HG02885 (cell line): ENCODE measurements around the gene ZNF512B.
"Not testable (repeated sequence)": the region's sequence is repeated elsewhere in the genome, so short reads cannot be mapped to it uniquely, and the experiment has no call there.

Experiments
- ATAC-seq: cut with Tn5 transposase; IDR thresholded peaks from one replicate; pipeline ENCODE4 v1.9.1; 2021; ENCODE audit warnings: mild to moderate bottlenecking; ENCODE audit not compliant: unreplicated experiment, poor library complexity

Gene ZNF512B

GRCh38 chr20:63969838-63970713 is at the start of gene ZNF512B:
TSS of gene ZNF512B (minus strand) at chr20:63969930. CDS start at chr20:63967950, 1,980 bp downstream.
- ATAC-seq, result no peak

- no peak for ATAC-seq
Measured at GRCh38 chr20:64015635-64016034, 45.9 kb upstream of the ZNF512B start.

GRCh38 chr20:64012385-64013154 is 42.8 kb upstream of the ZNF512B start:
- ATAC-seq, result not testable (repeated sequence)

GRCh38 chr20:64011366-64011779 is 41.6 kb upstream of the ZNF512B start:
- no peak for ATAC-seq

DNA sequence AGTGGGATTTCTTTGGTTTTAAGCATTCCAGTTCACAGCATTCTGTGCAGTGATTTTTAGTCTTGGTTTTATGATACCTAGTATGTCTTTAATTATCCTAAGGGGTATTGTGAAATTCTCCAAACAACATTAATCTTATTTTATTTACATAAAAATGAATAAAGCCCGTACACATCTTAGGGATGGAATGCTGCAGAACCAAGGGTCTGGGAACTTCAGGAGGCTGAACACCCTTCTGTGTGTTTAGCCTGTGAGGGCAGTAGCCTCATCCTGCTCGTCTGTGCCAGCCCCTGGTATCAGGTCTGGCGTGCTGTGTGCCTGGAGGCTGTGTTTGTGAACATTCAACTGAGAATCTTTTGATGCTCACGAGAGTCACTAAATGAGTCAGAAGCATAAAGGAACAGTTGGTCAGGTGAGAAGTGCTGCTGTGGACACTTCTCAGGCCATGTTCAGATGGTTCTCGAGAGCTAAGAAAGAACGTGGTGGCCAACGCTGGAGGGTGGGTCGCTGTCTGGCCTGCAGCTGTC is 41.0 kb upstream of the ZNF512B start:
- no peak for ATAC-seq

DNA sequence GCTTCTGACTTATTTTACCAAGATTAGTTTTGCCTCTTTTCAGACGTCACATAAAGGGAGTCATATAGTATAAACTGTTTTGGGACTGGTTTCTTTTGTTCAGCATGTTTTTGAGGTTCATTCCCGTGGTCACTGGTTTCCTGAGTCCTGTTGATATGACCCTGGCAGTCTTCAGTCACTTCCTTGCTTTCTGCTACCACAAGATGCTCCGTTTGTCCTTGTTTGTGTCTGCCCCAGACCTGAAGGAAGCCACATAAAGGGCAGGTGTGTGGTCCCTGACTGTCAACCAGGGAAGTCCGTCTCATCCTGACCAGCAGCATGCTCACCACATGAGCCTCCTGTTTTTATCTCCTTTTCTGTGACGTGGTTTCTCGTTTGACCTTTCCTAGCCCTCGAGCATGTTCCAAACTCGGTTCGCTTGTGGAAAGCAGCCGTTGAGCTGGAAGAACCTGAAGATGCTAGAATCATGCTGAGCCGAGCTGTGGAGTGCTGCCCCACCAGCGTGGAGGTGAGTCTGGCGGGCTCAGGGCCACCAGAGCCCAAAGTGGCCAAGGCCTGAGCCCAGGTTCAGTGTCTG is 40.2 kb upstream of the ZNF512B start:
- ATAC-seq, result no peak

DNA sequence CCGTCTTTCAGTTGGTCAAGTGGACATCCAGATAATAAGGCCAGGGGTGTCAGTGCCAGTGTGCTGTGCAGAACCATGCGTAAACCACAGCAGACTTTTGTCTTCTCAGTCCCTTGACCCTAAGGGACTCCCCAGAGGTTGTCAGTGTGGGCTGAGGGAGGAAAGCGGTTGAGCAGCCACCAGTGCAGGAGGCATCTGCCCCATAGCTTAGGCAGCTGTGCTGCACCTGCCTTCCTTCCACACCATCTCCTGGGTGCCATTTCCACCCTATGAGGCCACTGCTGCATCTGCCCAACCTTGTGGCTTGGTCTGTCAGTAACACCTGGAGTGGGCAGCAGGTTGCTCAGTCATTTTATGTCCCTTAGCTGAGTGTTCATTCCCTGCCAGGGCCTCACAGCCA is 37.2 kb upstream of the ZNF512B start:
- ATAC-seq, result no peak

DNA sequence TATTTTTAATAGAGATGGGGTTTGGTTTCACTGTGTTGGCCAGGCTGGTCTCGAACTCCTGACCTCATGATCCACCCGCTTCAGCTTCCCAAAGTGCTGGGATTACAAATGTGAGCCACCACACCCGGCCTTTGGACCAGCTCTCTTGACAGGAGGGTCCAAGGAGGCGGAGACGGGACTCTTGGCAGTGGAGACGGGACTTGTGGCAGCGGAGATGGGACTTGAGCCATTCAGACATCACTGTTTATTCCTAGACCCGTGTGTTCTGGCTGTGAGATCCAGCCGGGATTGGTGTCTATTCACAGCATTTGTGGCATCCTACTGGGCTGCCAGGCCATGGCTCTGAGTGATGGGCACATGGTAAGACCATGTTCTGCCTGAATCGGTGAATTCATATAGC is 36.8 kb upstream of the ZNF512B start:
- no peak for ATAC-seq

DNA sequence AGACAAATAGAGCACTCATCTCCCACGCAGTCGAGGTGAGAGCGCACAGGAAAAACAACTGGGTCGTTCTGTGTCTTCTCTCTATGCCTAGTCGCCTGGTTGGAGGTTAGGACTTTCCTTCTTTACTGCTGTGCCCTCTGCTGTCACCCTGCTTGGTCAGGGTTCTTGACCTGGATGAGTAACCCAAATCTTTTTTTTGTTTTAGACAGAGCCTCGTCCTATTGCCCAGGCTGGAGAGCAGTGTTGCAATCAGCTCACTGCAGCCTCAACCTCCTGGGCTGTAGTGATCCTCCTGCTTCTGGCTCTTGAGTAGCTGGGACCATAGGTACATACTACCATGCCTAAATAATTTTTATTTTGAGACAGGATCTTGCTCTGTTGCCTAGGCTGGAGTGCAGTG is 35.7 kb upstream of the ZNF512B start:
- no peak for ATAC-seq

- ATAC-seq, result no peak
Measured at GRCh38 chr20:64003960-64004725, 34.4 kb upstream of the ZNF512B start.

DNA sequence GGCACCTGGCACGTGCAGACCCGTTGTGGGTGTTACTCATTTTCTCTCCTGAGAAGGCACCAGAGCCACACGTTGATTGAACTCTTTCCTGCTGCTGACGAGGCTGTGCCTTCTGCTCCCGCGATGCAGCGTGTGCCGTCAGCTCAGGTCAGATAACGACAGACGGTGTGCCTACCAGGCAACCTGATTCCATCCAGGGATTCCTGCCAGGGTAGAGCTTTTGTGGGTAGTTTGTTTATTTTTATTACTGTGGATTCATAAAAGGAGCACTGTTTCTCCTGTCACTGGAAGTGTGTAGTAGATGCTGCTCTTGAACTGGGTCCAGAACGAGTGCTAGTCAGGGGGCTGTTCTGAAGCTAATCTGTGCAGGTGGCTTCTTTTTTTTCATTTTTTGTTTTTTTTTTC is 31.9 kb upstream of the ZNF512B start:
- ATAC-seq, result no peak

GRCh38 chr20:64000906-64001305 is 31.2 kb upstream of the ZNF512B start:
- no peak for ATAC-seq

DNA sequence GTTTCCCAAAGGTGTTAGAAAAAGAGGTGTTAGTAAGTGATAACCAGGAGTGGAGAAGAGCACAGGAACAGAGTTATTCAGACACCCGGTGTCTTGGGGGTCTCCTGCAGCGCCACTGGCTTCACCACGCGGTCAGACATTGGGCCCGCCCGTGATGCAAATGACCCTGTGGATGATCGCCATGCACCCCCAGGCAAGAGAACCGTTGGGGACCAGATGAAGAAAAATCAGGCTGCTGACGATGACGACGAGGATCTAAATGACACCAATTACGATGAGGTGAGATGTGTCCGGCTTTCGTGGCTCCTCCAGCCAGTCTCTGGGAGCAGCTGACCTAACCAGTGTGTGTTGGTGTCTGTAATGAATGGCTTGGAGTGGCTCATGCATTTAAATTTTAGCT is 13.2 kb upstream of the ZNF512B start:
- ATAC-seq, result no peak

GRCh38 chr20:63980806-63981728 is 11.3 kb upstream of the ZNF512B start, which contains the start of gene PRPF6:
TSS of gene PRPF6 (plus strand) at chr20:63981132. CDS start at chr20:63981246, 114 bp downstream.
- peak; percentile 64 for ATAC-seq

- peak; percentile 9 for ATAC-seq
Measured at GRCh38 chr20:63980317-63980805, 10.6 kb upstream of the ZNF512B start.

DNA sequence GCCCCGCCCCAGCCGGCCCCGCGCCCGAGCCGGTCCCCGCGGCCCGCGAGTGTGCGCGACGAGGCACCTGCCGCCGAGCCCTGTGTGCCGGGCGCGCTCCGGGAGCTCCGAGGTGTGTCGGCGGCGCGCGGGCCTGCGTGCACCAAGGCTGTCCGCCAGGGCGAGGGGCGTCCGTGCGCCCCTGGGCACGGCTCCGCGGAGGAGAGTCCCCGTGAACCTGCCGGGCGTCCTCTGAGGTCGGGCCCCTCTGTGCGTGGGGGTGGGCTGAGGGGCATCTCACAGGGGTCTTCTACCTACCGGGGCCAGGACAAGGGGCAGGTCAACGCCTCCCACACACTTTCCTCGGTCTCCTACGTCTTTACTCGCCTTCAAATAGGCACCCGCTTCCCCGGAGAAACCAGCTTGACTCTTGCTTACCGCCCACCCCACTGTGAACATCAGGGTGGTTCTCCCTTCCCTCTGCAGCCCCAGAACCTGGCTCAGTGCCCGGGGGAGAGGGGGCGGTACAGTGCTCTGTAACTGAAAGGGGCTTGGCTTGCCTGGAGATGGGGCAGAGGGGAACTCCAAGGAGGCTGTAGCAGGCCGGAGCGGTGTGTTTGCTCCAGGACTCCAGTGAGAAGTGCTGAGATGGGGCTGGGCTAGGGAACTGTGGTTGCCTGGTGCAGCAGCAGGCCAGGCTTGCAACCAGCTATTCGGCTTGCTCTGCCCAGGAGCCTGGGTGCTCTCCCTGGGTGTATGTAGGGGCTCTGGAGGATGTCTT is 10.0 kb upstream of the ZNF512B start, which contains the start of gene SAMD10:
Gene SAMD10, minus strand, starts transcription at position 86 of the 760 bp plus-strand sequence. CDS start 175 bp downstream, outside the sequence.
- peak; percentile 28 for ATAC-seq

DNA sequence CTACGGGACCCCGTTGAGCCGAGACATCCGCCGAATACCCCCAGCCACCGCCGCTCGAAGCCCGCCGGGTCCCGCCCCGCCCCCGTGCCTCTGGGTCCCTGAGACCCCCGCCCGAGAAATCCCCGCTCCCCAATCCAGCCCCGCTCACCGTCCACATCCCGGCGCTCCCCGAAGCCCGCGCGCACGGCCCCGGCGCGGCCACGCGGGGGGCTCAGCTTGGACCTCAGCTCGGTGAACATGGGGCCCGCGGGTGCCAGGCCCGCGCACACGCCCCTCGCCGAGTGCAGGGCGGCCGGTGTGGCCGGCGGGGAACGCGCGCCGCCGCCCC is 9.5 kb upstream of the ZNF512B start:
- no peak for ATAC-seq
